H4 (cell line): ENCODE results near the gene HEG1. TPM values are rescaled to one million over a fixed set of nuclear protein-coding genes. Genes with fewer than 3 reads are reported as not detected.
A peak's percentile ranks its signal among the peaks of the same experiment; 100 is the strongest.
"Not testable (repeated sequence)": the region's sequence is repeated elsewhere in the genome, so short reads cannot be mapped to it uniquely, and the experiment has no call there.

Experiments used
- DNase-seq: peaks from one replicate; pipeline ENCODE4 v3.0.0-alpha.2; 2015; ENCODE audit warnings: low spot score
- total RNA-seq: library from RNA; depleted of rRNA; stranded (reverse); fragments of >200 nt; shearing (Covaris generic); gene quantifications from 2 replicates; pipeline ENCODE4 v1.2.3, GENCODE V29; 2014; rRNA removed

HEG1 gene
- total RNA-seq, result 49.6 and 57.7 TPM in 2 replicates

- DNase-seq, result peak; percentile 66
These were observed at the start of gene HEG1 for GRCh38 chr3:125055913-125056745. HEG1 (minus strand) TSS chr3:125055997; CDS start chr3:125055890, 107 bp downstream.

- DNase-seq, result no peak
These were observed 49.3 kb upstream of the HEG1 start for GRCh38 chr3:125105116-125105515.

- DNase-seq, result no peak
These were observed 48.8 kb upstream of the HEG1 start for GRCh38 chr3:125104639-125105038.

GRCh38 chr3:125103406-125103805, 47.6 kb upstream of the HEG1 start:
- DNase-seq, result no peak

GRCh38 chr3:125102470-125102869, 46.7 kb upstream of the HEG1 start:
- no peak for DNase-seq

GRCh38 chr3:125098611-125099291, 43.0 kb upstream of the HEG1 start:
- DNase-seq, result no peak

- no peak for DNase-seq
These were observed 34.9 kb upstream of the HEG1 start for GRCh38 chr3:125090649-125091048.

- no peak for DNase-seq
These were observed 32.1 kb upstream of the HEG1 start for GRCh38 chr3:125087768-125088391.

- no peak for DNase-seq
These were observed 29.4 kb upstream of the HEG1 start for GRCh38 chr3:125085166-125085565.

GRCh38 chr3:125083776-125084175, 28.0 kb upstream of the HEG1 start:
- DNase-seq, result peak; percentile 38

- DNase-seq, result not testable (repeated sequence)
These were observed 26.5 kb upstream of the HEG1 start for GRCh38 chr3:125082339-125082738.

GRCh38 chr3:125080077-125080476, 24.3 kb upstream of the HEG1 start:
- no peak for DNase-seq

- DNase-seq, result no peak
These were observed 23.9 kb upstream of the HEG1 start for GRCh38 chr3:125079675-125080045.

GRCh38 chr3:125078951-125079674, 23.3 kb upstream of the HEG1 start:
- no peak for DNase-seq

GRCh38 chr3:125077864-125078263, 22.1 kb upstream of the HEG1 start:
- DNase-seq, result no peak

- no peak for DNase-seq
These were observed 20.7 kb upstream of the HEG1 start for GRCh38 chr3:125076464-125076863.

GRCh38 chr3:125075738-125076137, 19.9 kb upstream of the HEG1 start:
- no peak for DNase-seq

GRCh38 chr3:125073390-125073905, 17.7 kb upstream of the HEG1 start:
- no peak for DNase-seq

- no peak for DNase-seq
These were observed 17.1 kb upstream of the HEG1 start for GRCh38 chr3:125072749-125073389.

- DNase-seq, result no peak
These were observed 16.5 kb upstream of the HEG1 start for GRCh38 chr3:125072301-125072700.
